WTC11 (cell line): ENCODE data around the gene NR1H2. TPM values are rescaled to one million over a fixed set of nuclear protein-coding genes. Genes with fewer than 3 reads are reported as not detected.

Source experiments
- ATAC-seq: fragments of 200-7000 bp; cut with Tn5 transposase; 2 replicates; pipeline ENCODE4 v1.10.0; 2021; ENCODE audit warnings: mild to moderate bottlenecking, moderate library complexity
- CTCF ChIA-PET: fragments of 300-600 bp; sonication (Branson Sonifier 250); formaldehyde crosslinking; loops from one replicate; lab custom pipeline; 2021; ENCODE audit warnings: antibody characterized with exemption; lab: Charles Lee
- POLR2A ChIA-PET: fragments of 350-600 bp; sonication (Branson Sonifier 250); formaldehyde crosslinking; loops from one replicate; lab custom pipeline; 2021; ENCODE audit warnings: antibody characterized with exemption; lab: Charles Lee
- DNase-seq: peaks from one replicate; pipeline ENCODE4 v3.0.0; 2021; ENCODE audit warnings: low spot score
- H3K27ac Mint-ChIP-seq: 2 replicates; pipeline ENCODE4 v1.8.0; 2021; ENCODE audit warnings: mixed read lengths
- H3K27me3 Mint-ChIP-seq: 2 replicates; pipeline ENCODE4 v1.8.0; 2021; ENCODE audit warnings: low read depth, mild to moderate bottlenecking, moderate library complexity, mixed read lengths
- H3K36me3 Mint-ChIP-seq: 2 replicates; pipeline ENCODE4 v1.8.0; 2021; ENCODE audit warnings: mixed read lengths
- H3K4me1 Mint-ChIP-seq: 2 replicates; pipeline ENCODE4 v1.8.0; 2022; ENCODE audit warnings: mixed read lengths
- H3K4me3 Mint-ChIP-seq: 2 replicates; pipeline ENCODE4 v1.8.0; 2021; ENCODE audit warnings: mild to moderate bottlenecking, moderate library complexity, mixed read lengths
- H3K9me3 Mint-ChIP-seq: 2 replicates; pipeline ENCODE4 v1.8.0; 2021; ENCODE audit warnings: mixed read lengths
- ATF1 ChIP-seq: sonication (generic); formaldehyde crosslinking; IDR thresholded peaks from 2 replicates; pipeline ENCODE4 v1.8.1; 2023; ENCODE audit warnings: mild to moderate bottlenecking, moderate library complexity, missing genetic modification reagents
- EMX1 ChIP-seq: fragments of 250-450 bp; sonication (Bioruptor Pico); IDR thresholded peaks from 2 replicates; pipeline ENCODE4 v1.8.0; 2021; ENCODE audit warnings: mild to moderate bottlenecking
- ESRRA ChIP-seq: sonication (generic); formaldehyde crosslinking; IDR thresholded peaks from 2 replicates; pipeline ENCODE4 v1.8.1; 2022; ENCODE audit warnings: mild to moderate bottlenecking, missing genetic modification reagents, borderline replicate concordance
- FOXJ3 ChIP-seq: sonication (generic); formaldehyde crosslinking; IDR thresholded peaks from 2 replicates; pipeline ENCODE4 v1.9.0; 2021; ENCODE audit warnings: missing genetic modification reagents, mild to moderate bottlenecking, borderline replicate concordance
- HMGA2 ChIP-seq: fragments of 250-450 bp; sonication (Bioruptor Pico); IDR thresholded peaks from 2 replicates; pipeline ENCODE4 v1.4.0; 2021; ENCODE audit warnings: mild to moderate bottlenecking, moderate library complexity
- NR3C1 ChIP-seq: sonication (generic); formaldehyde crosslinking; conservative IDR thresholded peaks from 2 replicates; pipeline ENCODE4 v1.8.1; 2023; ENCODE audit warnings: low read depth, mild to moderate bottlenecking, missing genetic modification reagents
- PRRX2 ChIP-seq: fragments of 250-450 bp; sonication (Bioruptor Pico); IDR thresholded peaks from 2 replicates; pipeline ENCODE4 v1.8.0; 2021; ENCODE audit warnings: mild to moderate bottlenecking
- RORB ChIP-seq: fragments of 250-450 bp; sonication (Bioruptor Pico); IDR thresholded peaks from 2 replicates; pipeline ENCODE4 v1.9.0; 2021; ENCODE audit warnings: mild to moderate bottlenecking
- TEAD1 ChIP-seq: sonication (generic); formaldehyde crosslinking; IDR thresholded peaks from 2 replicates; pipeline ENCODE4 v1.8.0; 2022; ENCODE audit warnings: mild to moderate bottlenecking, missing genetic modification reagents
- TEAD4 ChIP-seq: sonication (generic); formaldehyde crosslinking; IDR thresholded peaks from 2 replicates; pipeline ENCODE4 v1.8.0; 2022; ENCODE audit warnings: mild to moderate bottlenecking, missing genetic modification reagents
- ZNF416 ChIP-seq: fragments of 250-450 bp; sonication (Bioruptor Pico); IDR thresholded peaks from 2 replicates; pipeline ENCODE4 v1.9.0; 2021; ENCODE audit warnings: mild to moderate bottlenecking, inconsistent platforms
- total RNA-seq: library from RNA; stranded (reverse); gene quantifications from 3 replicates; pipeline ENCODE4 v1.2.3, GENCODE V29; 2021
- TF ChIP-seq, protein P1 (sequence below): fragments of 250-450 bp; sonication (Bioruptor Pico); IDR thresholded peaks from 2 replicates; pipeline ENCODE4 v1.9.0; 2021; ENCODE audit warnings: mild to moderate bottlenecking
- TF ChIP-seq, protein P2 (sequence below): sonication (generic); formaldehyde crosslinking; IDR thresholded peaks from 2 replicates; pipeline ENCODE4 v1.8.0; 2023; ENCODE audit warnings: missing genetic modification reagents
- TF ChIP-seq, protein P3 (sequence below): sonication (generic); formaldehyde crosslinking; IDR thresholded peaks from 2 replicates; pipeline ENCODE4 v1.8.1; 2022; ENCODE audit warnings: low read depth, mild to moderate bottlenecking, moderate library complexity, missing genetic modification reagents, borderline replicate concordance
- TF ChIP-seq, protein P4 (sequence below): sonication (generic); formaldehyde crosslinking; IDR thresholded peaks from 2 replicates; pipeline ENCODE4 v1.8.0; 2022; ENCODE audit warnings: mild to moderate bottlenecking, missing genetic modification reagents
- TF ChIP-seq, protein P5 (sequence below): fragments of 250-450 bp; sonication (Bioruptor Pico); IDR thresholded peaks from 2 replicates; pipeline ENCODE4 v2.1.2; 2022; ENCODE audit warnings: mild to moderate bottlenecking, moderate library complexity
- TF ChIP-seq, protein P6 (sequence below): sonication (generic); formaldehyde crosslinking; IDR thresholded peaks from 2 replicates; pipeline ENCODE4 v1.8.1; 2023; ENCODE audit warnings: mild to moderate bottlenecking, moderate library complexity, missing genetic modification reagents
- TF ChIP-seq, protein P7 (sequence below): fragments of 250-450 bp; sonication (Bioruptor Pico); IDR thresholded peaks from 2 replicates; pipeline ENCODE4 v1.9.0; 2021; ENCODE audit warnings: moderate library complexity, mild to moderate bottlenecking, inconsistent platforms, borderline replicate concordance

The NR1H2 gene
- total RNA-seq, 1 experiment from 2014 or later: 45.8 TPM

DNA sequence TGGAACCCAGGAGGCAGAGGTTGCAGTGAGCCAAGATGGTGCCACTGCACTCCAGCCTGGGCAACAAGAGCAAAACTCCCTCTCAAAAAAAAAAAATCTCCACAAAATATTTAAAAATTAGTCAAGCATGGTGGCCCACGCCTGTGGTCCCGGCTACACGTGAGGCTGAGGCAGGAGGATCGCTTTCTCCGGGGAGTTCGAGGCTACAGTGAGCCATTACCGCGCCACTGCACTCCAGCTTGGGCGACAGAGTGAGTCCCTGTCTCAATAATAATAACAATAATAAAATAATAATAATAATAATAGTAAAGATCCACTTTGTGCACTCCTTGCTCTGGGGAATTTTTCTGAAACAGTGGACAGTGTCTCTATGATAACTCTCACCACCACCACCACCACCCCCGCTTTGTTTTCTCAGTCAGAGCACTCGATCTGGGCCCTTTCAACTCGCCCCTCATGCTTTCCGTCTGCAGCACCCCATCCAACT is 19.5 kb upstream of the NR1H2 start:
- no peaks in the 10 kb centered on the region for H3K36me3 Mint-ChIP-seq
- 0 out of 2 replicates have a peak, but pooled peaks cover 5% of the 10 kb centered on the region for H3K9me3 Mint-ChIP-seq
- ChIA-PET CTCF (interaction anchor here (0.5 to 2.9 kb wide), 51 partner anchors 9 to 427 kb away, joined by 3 to 33 read pairs (median 5); partner anchors contain the start of genes JOSD2, KCNC3, NAPSA and NR1H2), POLR2A (interaction anchor here (1.0 kb wide), 1 partner anchor 31 kb away, joined by 7 read pairs; no protein-coding TSS in a partner anchor)
- DNase-seq (no peak), ATAC-seq (no peak)
- no peak overlapping the region for H3K4me3 Mint-ChIP-seq
- H3K27me3 Mint-ChIP-seq: peaks cover 19% of the 10 kb centered on the region
- no peak overlapping the region for H3K27ac Mint-ChIP-seq
- TF ChIP-seq, protein P1, sequence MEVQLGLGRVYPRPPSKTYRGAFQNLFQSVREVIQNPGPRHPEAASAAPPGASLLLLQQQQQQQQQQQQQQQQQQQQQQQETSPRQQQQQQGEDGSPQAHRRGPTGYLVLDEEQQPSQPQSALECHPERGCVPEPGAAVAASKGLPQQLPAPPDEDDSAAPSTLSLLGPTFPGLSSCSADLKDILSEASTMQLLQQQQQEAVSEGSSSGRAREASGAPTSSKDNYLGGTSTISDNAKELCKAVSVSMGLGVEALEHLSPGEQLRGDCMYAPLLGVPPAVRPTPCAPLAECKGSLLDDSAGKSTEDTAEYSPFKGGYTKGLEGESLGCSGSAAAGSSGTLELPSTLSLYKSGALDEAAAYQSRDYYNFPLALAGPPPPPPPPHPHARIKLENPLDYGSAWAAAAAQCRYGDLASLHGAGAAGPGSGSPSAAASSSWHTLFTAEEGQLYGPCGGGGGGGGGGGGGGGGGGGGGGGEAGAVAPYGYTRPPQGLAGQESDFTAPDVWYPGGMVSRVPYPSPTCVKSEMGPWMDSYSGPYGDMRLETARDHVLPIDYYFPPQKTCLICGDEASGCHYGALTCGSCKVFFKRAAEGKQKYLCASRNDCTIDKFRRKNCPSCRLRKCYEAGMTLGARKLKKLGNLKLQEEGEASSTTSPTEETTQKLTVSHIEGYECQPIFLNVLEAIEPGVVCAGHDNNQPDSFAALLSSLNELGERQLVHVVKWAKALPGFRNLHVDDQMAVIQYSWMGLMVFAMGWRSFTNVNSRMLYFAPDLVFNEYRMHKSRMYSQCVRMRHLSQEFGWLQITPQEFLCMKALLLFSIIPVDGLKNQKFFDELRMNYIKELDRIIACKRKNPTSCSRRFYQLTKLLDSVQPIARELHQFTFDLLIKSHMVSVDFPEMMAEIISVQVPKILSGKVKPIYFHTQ (CRISPR knock-in tag): no peak
- TF ChIP-seq, protein P2, sequence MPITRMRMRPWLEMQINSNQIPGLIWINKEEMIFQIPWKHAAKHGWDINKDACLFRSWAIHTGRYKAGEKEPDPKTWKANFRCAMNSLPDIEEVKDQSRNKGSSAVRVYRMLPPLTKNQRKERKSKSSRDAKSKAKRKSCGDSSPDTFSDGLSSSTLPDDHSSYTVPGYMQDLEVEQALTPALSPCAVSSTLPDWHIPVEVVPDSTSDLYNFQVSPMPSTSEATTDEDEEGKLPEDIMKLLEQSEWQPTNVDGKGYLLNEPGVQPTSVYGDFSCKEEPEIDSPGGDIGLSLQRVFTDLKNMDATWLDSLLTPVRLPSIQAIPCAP (CRISPR knock-in tag): no peak
- TF ChIP-seq, protein P3, sequence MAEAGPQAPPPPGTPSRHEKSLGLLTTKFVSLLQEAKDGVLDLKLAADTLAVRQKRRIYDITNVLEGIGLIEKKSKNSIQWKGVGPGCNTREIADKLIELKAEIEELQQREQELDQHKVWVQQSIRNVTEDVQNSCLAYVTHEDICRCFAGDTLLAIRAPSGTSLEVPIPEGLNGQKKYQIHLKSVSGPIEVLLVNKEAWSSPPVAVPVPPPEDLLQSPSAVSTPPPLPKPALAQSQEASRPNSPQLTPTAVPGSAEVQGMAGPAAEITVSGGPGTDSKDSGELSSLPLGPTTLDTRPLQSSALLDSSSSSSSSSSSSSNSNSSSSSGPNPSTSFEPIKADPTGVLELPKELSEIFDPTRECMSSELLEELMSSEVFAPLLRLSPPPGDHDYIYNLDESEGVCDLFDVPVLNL (CRISPR knock-in tag): no peak
- no peak for TF ChIP-seq ZNF416 (CRISPR knock-in tag)
- no peak for TF ChIP-seq ESRRA
- TF ChIP-seq, protein P4, sequence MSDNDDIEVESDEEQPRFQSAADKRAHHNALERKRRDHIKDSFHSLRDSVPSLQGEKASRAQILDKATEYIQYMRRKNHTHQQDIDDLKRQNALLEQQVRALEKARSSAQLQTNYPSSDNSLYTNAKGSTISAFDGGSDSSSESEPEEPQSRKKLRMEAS: no peak
- no peak for TF ChIP-seq HMGA2
- no peak for TF ChIP-seq RORB (CRISPR knock-in tag)
- TF ChIP-seq FOXJ3: no peak
- no peak for TF ChIP-seq ATF1 (CRISPR knock-in tag)
- TF ChIP-seq, protein P5, sequence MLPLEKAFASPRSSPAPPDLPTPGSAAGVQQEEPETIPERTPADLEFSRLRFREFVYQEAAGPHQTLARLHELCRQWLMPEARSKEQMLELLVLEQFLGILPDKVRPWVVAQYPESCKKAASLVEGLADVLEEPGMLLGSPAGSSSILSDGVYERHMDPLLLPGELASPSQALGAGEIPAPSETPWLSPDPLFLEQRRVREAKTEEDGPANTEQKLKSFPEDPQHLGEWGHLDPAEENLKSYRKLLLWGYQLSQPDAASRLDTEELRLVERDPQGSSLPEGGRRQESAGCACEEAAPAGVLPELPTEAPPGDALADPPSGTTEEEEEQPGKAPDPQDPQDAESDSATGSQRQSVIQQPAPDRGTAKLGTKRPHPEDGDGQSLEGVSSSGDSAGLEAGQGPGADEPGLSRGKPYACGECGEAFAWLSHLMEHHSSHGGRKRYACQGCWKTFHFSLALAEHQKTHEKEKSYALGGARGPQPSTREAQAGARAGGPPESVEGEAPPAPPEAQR (CRISPR knock-in tag): no peak
- no peak for TF ChIP-seq TEAD4
- TF ChIP-seq, protein P6, sequence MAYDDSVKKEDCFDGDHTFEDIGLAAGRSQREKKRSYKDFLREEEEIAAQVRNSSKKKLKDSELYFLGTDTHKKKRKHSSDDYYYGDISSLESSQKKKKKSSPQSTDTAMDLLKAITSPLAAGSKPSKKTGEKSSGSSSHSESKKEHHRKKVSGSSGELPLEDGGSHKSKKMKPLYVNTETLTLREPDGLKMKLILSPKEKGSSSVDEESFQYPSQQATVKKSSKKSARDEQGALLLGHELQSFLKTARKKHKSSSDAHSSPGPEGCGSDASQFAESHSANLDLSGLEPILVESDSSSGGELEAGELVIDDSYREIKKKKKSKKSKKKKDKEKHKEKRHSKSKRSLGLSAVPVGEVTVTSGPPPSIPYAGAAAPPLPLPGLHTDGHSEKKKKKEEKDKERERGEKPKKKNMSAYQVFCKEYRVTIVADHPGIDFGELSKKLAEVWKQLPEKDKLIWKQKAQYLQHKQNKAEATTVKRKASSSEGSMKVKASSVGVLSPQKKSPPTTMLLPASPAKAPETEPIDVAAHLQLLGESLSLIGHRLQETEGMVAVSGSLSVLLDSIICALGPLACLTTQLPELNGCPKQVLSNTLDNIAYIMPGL (CRISPR knock-in tag): no peak
- TF ChIP-seq TEAD1 (CRISPR knock-in tag): no peak
- TF ChIP-seq, protein P7, sequence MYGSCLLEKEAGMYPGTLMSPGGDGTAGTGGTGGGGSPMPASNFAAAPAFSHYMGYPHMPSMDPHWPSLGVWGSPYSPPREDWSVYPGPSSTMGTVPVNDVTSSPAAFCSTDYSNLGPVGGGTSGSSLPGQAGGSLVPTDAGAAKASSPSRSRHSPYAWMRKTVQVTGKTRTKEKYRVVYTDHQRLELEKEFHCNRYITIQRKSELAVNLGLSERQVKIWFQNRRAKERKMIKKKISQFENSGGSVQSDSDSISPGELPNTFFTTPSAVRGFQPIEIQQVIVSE: no peak
- TF ChIP-seq NR3C1: no peak
- no peak for TF ChIP-seq PRRX2 (CRISPR knock-in tag)
- no peak for TF ChIP-seq EMX1 (CRISPR knock-in tag)
- peaks cover 2% of the 10 kb centered on the region; the same call in 1 of the 2 replicates for H3K4me1 Mint-ChIP-seq
